Psoas muscle (tissue), 8 donors: ENCODE results near the gene TOMM7. TPM values are rescaled to one million over a fixed set of nuclear protein-coding genes. Genes with fewer than 3 reads are reported as not detected.

Source experiments
- ATAC-seq, 4 donors: fragments of 200-7000 bp; cut with Tn5 transposase; one replicate each; pipeline ENCODE4 v1.9.1; 2020; ENCODE audit warnings: moderate library complexity in 3 of 4, mild to moderate bottlenecking in 2 of 4
- DNase-seq, 2 donors: peaks; one replicate each; pipeline ENCODE4 v3.0.0-alpha.2; 2020
- H3K27ac ChIP-seq: fragments of 200-600 bp; one replicate; pipeline ENCODE4 v1.8.0; 2022
- H3K27me3 ChIP-seq, 3 donors: fragments of 200-600 bp in 1 of 3; one replicate each; pipeline versions ENCODE4 v1.6.1 to v1.8.0; 2013 to 2022; ENCODE audit warnings: low read length in 2 of 3, mild to moderate bottlenecking in 2 of 3, moderate library complexity in 1 of 3; ENCODE audit not compliant: insufficient read depth in 3 of 3
- H3K36me3 ChIP-seq, 2 donors: fragments of 200-600 bp in 1 of 2; one replicate each; pipeline versions ENCODE4 v1.6.1 to v1.8.0; 2013 to 2022; ENCODE audit warnings: low read depth in 1 of 2, mild to moderate bottlenecking in 1 of 2, moderate library complexity in 1 of 2; ENCODE audit not compliant: insufficient read depth in 1 of 2
- H3K4me1 ChIP-seq: fragments of 200-600 bp; one replicate; pipeline ENCODE4 v1.8.0; 2022
- H3K4me3 ChIP-seq: fragments of 200-600 bp; one replicate; pipeline ENCODE4 v1.8.0; 2022; ENCODE audit warnings: mild to moderate bottlenecking
- H3K9me3 ChIP-seq: fragments of 200-600 bp; one replicate; pipeline ENCODE4 v1.8.0; 2022
- CTCF ChIP-seq: fragments of 200-600 bp; IDR thresholded peaks from one replicate; pipeline ENCODE4 v1.8.0; 2022; ENCODE audit warnings: antibody characterized with exemption
- WGBS, 3 donors: extraction: QIAGEN DNeasy Blood & Tissue Kit; methylation state at CpG; one replicate each; pipeline versions ENCODE4 v1.1.6 to v1.1.7; 2013; 5-methylcytosine and 5-hydroxymethylcytosine counted together
- intact Hi-C, 2 donors: fragments of 100-400 bp; cut with DNase I; formaldehyde crosslinking; loops; one replicate each; pipeline versions ENCODE4 v1.11.0 to v1.14.2; 2022
- polyA plus RNA-seq, 3 donors: library from polyadenylated mRNA; stranded (reverse); fragments of 200-250 nt; gene quantifications; one replicate each; pipeline ENCODE4 v1.2.3, GENCODE V29; 2013
- total RNA-seq, 4 donors: library from RNA; stranded (reverse); fragmentation: NEBNext Ultra II Directional in 2 of 4; extraction: Animal tissue kit (Norgen Biotek cat#: 25700) in 2 of 4; gene quantifications; one replicate each; pipeline versions ENCODE4 v1.2.1 to v1.2.4, GENCODE V29; 2021 to 2023
- donor health status: healthy with polysubstance abuse.
- donor health status: DM: no; HTN: no; CAD: no; lungs with moderate emphysema.
- donor health status: Bipolar disorder and iron deficiency.
- donor health status: healthy.
- donor health status: DM: yes; HTN: yes; CAD: no.
- donor health status: DM: no; HTN: no; CAD: no.
- donor health status: DM: no; HTN: no; CAD: no.
- donor health status: DM: yes; HTN: yes; CAD: no.

The TOMM7 gene
- total and polyA plus RNA-seq, 7 donors: 401 to 791 (median 668) TPM

- Histone ChIP-seq H3K4me1 (peaks cover 11% of the 10 kb centered on the region), H3K4me3 (no peak overlapping the region), H3K27ac (no peak overlapping the region), H3K9me3 (no peaks in the 10 kb centered on the region), H3K27me3 (no peaks in the 10 kb centered on the region), H3K36me3 (no peaks in the 10 kb centered on the region)
- no peak for ATAC-seq
- WGBS, 3 donors: 42 to 57% (median 43%) methylated on average over 2 of the region's 2 CpGs
- TF ChIP-seq CTCF: no peak
- intact Hi-C loops: no loop called here
- DNase-seq: no peak
Observed at GRCh38 chr7:22833113-22833855, 10.6 kb upstream of the TOMM7 start.

- no peak for TF ChIP-seq CTCF
- Histone ChIP-seq H3K36me3 (no peaks in the 10 kb centered on the region), H3K27me3 (no peaks in the 10 kb centered on the region), H3K27ac (no peak overlapping the region), H3K4me1 (peaks cover 11% of the 10 kb centered on the region), H3K4me3 (no peak overlapping the region), H3K9me3 (no peaks in the 10 kb centered on the region)
- no peak for DNase-seq
- intact Hi-C loops: no loop called here
- ATAC-seq: no peak
- 96% methylated on average over 3 of the region's 3 CpGs for WGBS, 3 donors
Observed at GRCh38 chr7:22832401-22832800, 9.8 kb upstream of the TOMM7 start.

GRCh38 chr7:22831602-22832305 lies 9.1 kb upstream of the TOMM7 start:
- H3K36me3 ChIP-seq: no peaks in the 10 kb centered on the region
- DNase-seq (no peak), ATAC-seq (no peak)
- 37 to 50% (median 43%) methylated on average over 5 of the region's 5 CpGs for WGBS, 3 donors
- peaks cover 11% of the 10 kb centered on the region for H3K4me1 ChIP-seq
- no peak for TF ChIP-seq CTCF
- H3K27ac ChIP-seq: no peak overlapping the region
- no peaks in the 10 kb centered on the region for H3K9me3 ChIP-seq
- no peaks in the 10 kb centered on the region for H3K27me3 ChIP-seq
- no peak overlapping the region for H3K4me3 ChIP-seq
- intact Hi-C loops: no loop called here

- no peaks in the 10 kb centered on the region for H3K36me3 ChIP-seq
- no peak for TF ChIP-seq CTCF
- intact Hi-C loops: no loop called here
Observed at GRCh38 chr7:22827563-22827962, 4.9 kb upstream of the TOMM7 start.

More at GRCh38 chr7:22827563-22827962, 4.9 kb upstream of the TOMM7 start:
- DNase-seq: no peak
- H3K27me3 ChIP-seq: no peaks in the 10 kb centered on the region
- ATAC-seq: no peak
- no peak overlapping the region for H3K4me3 ChIP-seq
- H3K4me1 ChIP-seq: peaks cover 4% of the 10 kb centered on the region
- no peak overlapping the region for H3K27ac ChIP-seq
- H3K9me3 ChIP-seq: no peaks in the 10 kb centered on the region
